HEK293T (cell line): ENCODE measurements around the gene MRPS9.

ENCODE experiments used
- ELF4 ChIP-seq: fragments of 450-650 bp; IDR thresholded peaks from 2 replicates; pipeline ENCODE4 v1.6.1; 2017; ENCODE audit warnings: antibody characterized with exemption
- TARDBP ChIP-seq: fragments of 450-650 bp; IDR thresholded peaks from 2 replicates; pipeline ENCODE4 v1.6.1; 2016

GRCh38 chr2:105114551-105114950, 76.7 kb downstream of the MRPS9 start:
- TF ChIP-seq ELF4 (no peak), TARDBP (no peak)
